ENCODE measurements around the gene ABCG2.

GRCh38 chr4:88148560-88148959 lies 9.9 kb downstream of the ABCG2 start:
- TF ChIP-seq CTCF (IDR thresholded peaks at IDR 0.05) (no peak), POLR2A (IDR thresholded peaks at IDR 0.05) (no peak)
